ENCODE data around the gene MRPL41. TPM values are rescaled to one million over a fixed set of nuclear protein-coding genes. Genes with fewer than 3 reads are reported as not detected.
"Not testable (repeated sequence)": the region's sequence is repeated elsewhere in the genome, so short reads cannot be mapped to it uniquely, and the experiment has no call there.

The MRPL41 gene
- polyA plus RNA-seq, 2 of the 4 experiments (the other 2 are of a cell fraction): 19.7 to 54.4 TPM

GRCh38 chr9:137552022-137552768, 516 bp downstream of the MRPL41 start:
- ATAC-seq: peak; percentile 44 to 63
- Histone ChIP-seq H3K27ac (peak overlapping the region; percentile 80 to 96), H3K4me1 (peaks cover 15% of the 10 kb centered on the region), H3K4me2 (peak overlapping the region; percentile 84), H3K4me3 (peak overlapping the region; percentile 77), H3K9me3 (no peaks in the 10 kb centered on the region)
- DNase-seq (ENCODE audit: low read depth in 1 of 2, low spot score in 1 of 2): peak; percentile 36 to 41
- POLR2A ChIA-PET: interaction anchor here (0.5 to 1.5 kb wide), 5 partner anchors 10 to 312 kb away, joined by 3 to 6 read pairs (median 5); partner anchors contain the start of genes ARRDC1, DPH7 and TUBB4B
- 21% methylated on average over 11 of the region's 58 CpGs for WGBS (ENCODE audit: missing lambda C conversion rate)
- TF ChIP-seq REST (IDR thresholded peaks at IDR 0.05) (no peak), POLR2AphosphoS2 (conservative IDR thresholded peaks at IDR 0.05; ENCODE audit: low read length) (no peak), ESRRA (IDR thresholded peaks at IDR 0.05; ENCODE audit: borderline replicate concordance, low read length) (no peak), FOXS1 (CRISPR knock-in tag; IDR thresholded peaks at IDR 0.05) (no peak), ZC3H11A (IDR thresholded peaks at IDR 0.05) (no peak), KDM1A (IDR thresholded peaks at IDR 0.05; ENCODE audit: low read depth) (no peak), JUN (IDR thresholded peaks at IDR 0.05) (peak in 1 of 2 experiments; percentile 81; a peak in 2 of 5 replicates), NR3C1 (IDR thresholded peaks at IDR 0.05) (no peak), CHD4 (IDR thresholded peaks at IDR 0.05; ENCODE audit: borderline replicate concordance) (no peak), TFCP2L1 (CRISPR knock-in tag; IDR thresholded peaks at IDR 0.05) (no peak), PBX3 (IDR thresholded peaks at IDR 0.05) (no peak; the same call in 1 of the 2 replicates), CEBPB (IDR thresholded peaks at IDR 0.05) (no peak), JUNB (IDR thresholded peaks at IDR 0.05) (no peak), TP53 (CRISPR knock-in tag; IDR thresholded peaks at IDR 0.05) (0 out of 2 replicates have a peak, but pooled peaks have one; percentile 63), ZNF302 (CRISPR knock-in tag; IDR thresholded peaks at IDR 0.05) (no peak), CBX2 (IDR thresholded peaks at IDR 0.05; ENCODE audit: borderline replicate concordance, low read depth) (no peak), NFE2L2 (conservative IDR thresholded peaks at IDR 0.05; ENCODE audit: low read length) (no peak), HDAC2 (IDR thresholded peaks at IDR 0.05) (no peak), RAD21 (conservative IDR thresholded peaks at IDR 0.05 in 1 of 2, IDR thresholded peaks at IDR 0.05 in 1 of 2) (no peak), CBX8 (IDR thresholded peaks at IDR 0.05) (no peak), PHF8 (IDR thresholded peaks at IDR 0.05; ENCODE audit: borderline replicate concordance, low read depth) (peak; percentile 44; the same call in 1 of the 2 replicates), ELK1 (IDR thresholded peaks at IDR 0.05; ENCODE audit: low read depth, low read length) (no peak), ATOH8 (CRISPR knock-in tag; IDR thresholded peaks at IDR 0.05; ENCODE audit: low read depth) (no peak), NPAS2 (CRISPR knock-in tag; IDR thresholded peaks at IDR 0.05; ENCODE audit: borderline replicate concordance) (no peak)
- TF ChIP-seq, protein P1, sequence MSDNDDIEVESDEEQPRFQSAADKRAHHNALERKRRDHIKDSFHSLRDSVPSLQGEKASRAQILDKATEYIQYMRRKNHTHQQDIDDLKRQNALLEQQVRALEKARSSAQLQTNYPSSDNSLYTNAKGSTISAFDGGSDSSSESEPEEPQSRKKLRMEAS (IDR thresholded peaks at IDR 0.05): no peak; the same call in 1 of the 2 replicates
- TF ChIP-seq, protein P2, sequence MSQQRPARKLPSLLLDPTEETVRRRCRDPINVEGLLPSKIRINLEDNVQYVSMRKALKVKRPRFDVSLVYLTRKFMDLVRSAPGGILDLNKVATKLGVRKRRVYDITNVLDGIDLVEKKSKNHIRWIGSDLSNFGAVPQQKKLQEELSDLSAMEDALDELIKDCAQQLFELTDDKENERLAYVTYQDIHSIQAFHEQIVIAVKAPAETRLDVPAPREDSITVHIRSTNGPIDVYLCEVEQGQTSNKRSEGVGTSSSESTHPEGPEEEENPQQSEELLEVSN (IDR thresholded peaks at IDR 0.05; ENCODE audit: borderline replicate concordance, low read depth): peak; percentile 30; the same call in 1 of the 2 replicates
- CTCF ChIA-PET: interaction anchor here (0.7 to 3.8 kb wide), 8 partner anchors 8 to 250 kb away, joined by 3 to 14 read pairs (median 6); partner anchors contain the start of genes DPH7 and NRARP
- no peak for FAIRE-seq

- H3K4me3 ChIP-seq; H3K27ac ChIP-seq; ATAC-seq; POLR2A ChIA-PET; DNase-seq (ENCODE audit: low read depth in 1 of 2, low spot score in 1 of 2); FAIRE-seq; H3K4me2 ChIP-seq; H3K9me3 ChIP-seq: not testable (repeated sequence)
- CTCF ChIA-PET: interaction anchor here (0.6 to 3.8 kb wide), 6 partner anchors 19 to 398 kb away, joined by 3 to 14 read pairs (median 3); partner anchors contain the start of gene DPH7
- 92% methylated on average over 10 of the region's 10 CpGs for WGBS (ENCODE audit: missing lambda C conversion rate)
- H3K4me1 ChIP-seq: peaks cover 15% of the 10 kb centered on the region
Measured at GRCh38 chr9:137553654-137554053, 2.0 kb downstream of the MRPL41 start.
